C4-2B (cell line): ENCODE measurements around the gene RNF144A.

ENCODE experiments used
- CTCF ChIP-seq: fragments of 450-650 bp; conservative IDR thresholded peaks from 2 replicates; pipeline ENCODE4 v1.5.1; 2017; ENCODE audit warnings: mild to moderate bottlenecking
- ZFX ChIP-seq: fragments of 450-650 bp; IDR thresholded peaks from 2 replicates; pipeline ENCODE4 v1.6.1; 2017

GRCh38 chr2:6887751-6888192 lies 29.4 kb upstream of the RNF144A start:
- TF ChIP-seq CTCF (no peak), ZFX (no peak)
